OCI-LY3 (cell line): ENCODE results near the gene SUPT16H.

ENCODE experiments used
- CTCF ChIP-seq: fragments of 200-600, 300-600 bp; sonication (generic); IDR thresholded peaks from 2 replicates; pipeline ENCODE4 v1.5.1; 2014; ENCODE audit warnings: antibody characterized with exemption, low read length, low read depth
- EZH2phosphoT487 ChIP-seq: fragments of 200-600 bp; shearing (Covaris generic); IDR thresholded peaks from 2 replicates; pipeline ENCODE4 v1.6.1; 2018; ENCODE audit warnings: antibody characterized with exemption, mixed run types, low read depth

DNA sequence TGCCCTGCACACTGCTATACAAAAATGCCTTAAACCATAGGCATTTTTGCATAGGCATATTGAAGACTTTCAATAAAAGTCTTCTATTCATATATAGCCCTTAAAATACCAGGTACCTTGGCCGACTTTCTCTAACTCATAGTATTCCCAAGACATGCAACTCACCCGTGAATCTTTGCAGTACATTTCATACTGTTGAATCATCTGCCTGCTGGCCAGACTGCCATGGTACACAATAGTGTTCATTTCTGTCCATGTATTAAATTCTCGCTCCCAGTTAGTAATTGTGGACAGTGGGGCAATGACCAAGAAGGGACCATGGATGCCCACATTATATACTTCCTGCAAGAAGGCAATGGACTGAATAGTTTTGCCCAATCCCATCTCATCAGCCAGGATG is 24.3 kb upstream of the SUPT16H start:
- TF ChIP-seq CTCF: no peak
- no peak for TF ChIP-seq EZH2phosphoT487
